HG03039 (cell line): ENCODE results near the gene LSM14B.
A peak's percentile ranks its signal among the peaks of the same experiment; 100 is the strongest.
"Not testable (repeated sequence)": the region's sequence is repeated elsewhere in the genome, so short reads cannot be mapped to it uniquely, and the experiment has no call there.

Experiments
- ATAC-seq: cut with Tn5 transposase; IDR thresholded peaks from one replicate; pipeline ENCODE4 v1.9.1; 2021; ENCODE audit warnings: mild to moderate bottlenecking, moderate library complexity; ENCODE audit not compliant: unreplicated experiment

LSM14B gene

DNA sequence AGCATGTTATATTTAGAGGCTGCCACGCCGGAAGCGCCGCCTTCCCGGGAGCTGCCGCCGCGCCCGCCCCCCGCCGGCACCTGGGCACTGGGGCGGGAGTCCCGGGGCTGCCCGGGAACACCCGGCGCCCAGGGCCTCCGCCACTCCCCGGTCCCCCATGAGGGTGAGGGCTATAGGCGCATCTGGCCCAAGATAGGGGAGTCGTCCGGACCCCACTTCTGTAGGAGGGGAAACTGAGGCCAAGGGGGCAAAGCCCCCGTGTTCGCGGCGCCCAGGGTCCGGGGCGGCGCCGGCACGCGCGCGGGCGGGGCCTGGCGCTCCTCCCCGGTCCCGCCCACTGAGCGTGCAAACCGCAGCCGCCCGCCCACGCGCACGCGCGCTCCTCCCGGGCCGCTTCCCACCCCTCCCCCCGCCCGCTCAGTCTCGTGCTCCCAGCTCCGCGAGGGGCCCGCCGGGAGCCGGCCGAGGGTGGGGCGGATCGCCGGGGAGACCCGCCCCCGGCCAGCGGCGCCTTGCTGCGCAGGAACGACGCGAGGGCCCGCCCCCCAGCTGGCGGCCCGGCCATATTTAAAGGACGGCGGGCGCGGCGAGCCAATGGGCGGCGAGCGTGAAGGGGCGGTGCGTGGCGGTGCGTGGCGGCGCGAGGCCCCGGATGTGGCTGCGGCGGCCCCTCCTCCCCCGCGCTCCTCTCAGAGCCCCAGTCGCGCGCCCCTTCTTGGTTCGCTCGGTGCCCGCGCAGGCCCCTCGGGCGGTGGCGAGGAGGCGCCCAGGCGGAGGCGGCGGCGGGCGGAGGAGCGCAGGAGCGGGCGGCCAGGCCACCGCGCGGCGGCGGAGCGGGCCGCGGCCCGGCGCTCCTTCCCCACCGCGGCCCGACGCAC, at the start of gene LSM14B:
TSS of gene LSM14B (plus strand) at position 700 of the 878 bp plus-strand sequence. CDS start 192 bp downstream, outside the sequence.
- peak; percentile 70 for ATAC-seq

DNA sequence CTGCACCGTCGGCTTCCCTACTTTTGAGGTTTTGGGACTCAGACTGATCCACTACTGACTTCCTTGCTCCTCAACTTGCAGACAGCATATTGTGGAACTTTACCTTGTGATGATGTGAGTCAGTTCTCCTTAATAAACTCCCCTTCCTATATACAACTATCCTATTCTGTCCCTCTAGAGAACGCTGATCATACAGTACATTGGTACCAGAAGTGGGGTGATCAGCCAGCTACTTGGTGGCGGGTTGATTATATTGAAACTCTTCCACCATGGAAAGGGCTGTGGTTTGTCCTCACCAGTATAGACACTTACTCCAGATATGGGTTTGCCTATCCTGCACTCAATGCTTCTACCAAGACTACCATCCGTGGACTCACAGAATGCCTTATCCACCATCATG, 49.0 kb upstream of the LSM14B start:
- ATAC-seq, result no peak

DNA sequence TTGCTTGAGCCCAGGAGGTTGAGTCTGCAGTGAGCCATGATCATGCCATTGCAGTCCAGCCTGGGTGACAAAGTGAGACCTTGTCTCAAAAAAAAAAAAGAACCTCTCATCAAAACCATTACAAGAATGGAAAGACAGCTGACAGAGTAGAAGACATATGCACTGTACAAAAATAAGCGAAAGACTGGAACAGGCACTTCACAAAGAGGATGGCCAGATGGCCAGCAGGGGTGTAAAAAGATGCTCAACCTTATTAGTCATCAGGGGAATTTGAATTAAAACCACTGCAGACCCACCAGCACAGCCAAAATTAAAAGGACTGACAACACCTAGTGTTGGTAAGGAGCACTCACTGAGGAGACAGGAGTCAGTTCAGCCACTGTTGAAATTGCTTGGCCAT, 43.1 kb upstream of the LSM14B start:
- no peak for ATAC-seq

DNA sequence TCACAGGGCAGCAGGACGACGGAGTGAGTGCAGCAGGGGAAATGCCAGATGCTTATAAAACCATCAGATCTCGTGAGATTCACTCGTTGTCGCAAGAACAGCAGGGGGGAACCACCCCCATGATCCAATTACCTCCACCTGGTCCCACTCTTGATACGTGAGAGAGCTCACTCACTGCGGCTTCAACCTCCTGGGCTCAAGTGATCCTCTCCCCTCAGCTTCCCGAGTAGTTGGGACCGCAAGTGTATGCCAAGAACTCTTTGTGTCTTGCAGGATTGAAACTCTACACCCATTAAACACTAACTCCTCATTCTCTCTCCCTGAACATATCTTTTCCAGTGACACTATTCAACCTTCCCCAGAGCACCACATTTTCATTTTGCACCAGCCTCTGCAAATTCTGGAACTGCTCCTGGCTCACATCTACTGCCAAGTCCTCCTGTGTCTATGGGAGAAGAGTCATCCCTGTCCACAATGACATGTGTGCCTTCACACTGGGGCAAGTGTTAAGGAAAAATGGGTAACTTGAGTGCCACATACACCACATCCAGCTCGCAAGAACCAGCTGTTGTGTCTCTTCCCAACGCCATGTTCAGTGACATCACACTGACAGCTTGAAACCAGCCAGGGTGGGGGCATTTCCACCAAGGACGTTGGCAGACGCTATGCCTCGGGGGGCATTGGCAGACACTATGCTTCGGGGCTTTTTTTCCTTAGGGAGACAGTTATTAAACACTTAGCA, 41.9 kb upstream of the LSM14B start:
- no peak for ATAC-seq

DNA sequence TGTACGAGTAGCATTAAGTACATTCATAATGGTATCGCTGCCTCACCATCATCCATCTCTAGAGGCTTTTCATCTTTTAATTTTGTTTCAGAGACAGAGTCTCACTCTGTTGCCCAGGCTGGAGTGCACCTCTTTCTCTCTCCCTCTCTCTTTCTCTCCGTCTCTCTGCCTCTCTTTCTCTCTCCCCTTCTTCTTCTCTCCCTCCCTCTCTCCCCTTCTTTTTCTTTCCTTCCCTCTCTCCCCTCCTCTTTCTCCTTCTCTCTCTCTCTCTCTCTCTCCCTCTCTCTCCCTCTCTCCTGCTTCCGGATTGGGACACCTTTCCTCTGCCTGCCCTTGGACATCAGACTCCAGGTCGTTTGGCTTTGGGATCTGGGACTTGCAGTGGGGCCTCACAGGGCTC, 39.0 kb upstream of the LSM14B start:
- no peak for ATAC-seq

DNA sequence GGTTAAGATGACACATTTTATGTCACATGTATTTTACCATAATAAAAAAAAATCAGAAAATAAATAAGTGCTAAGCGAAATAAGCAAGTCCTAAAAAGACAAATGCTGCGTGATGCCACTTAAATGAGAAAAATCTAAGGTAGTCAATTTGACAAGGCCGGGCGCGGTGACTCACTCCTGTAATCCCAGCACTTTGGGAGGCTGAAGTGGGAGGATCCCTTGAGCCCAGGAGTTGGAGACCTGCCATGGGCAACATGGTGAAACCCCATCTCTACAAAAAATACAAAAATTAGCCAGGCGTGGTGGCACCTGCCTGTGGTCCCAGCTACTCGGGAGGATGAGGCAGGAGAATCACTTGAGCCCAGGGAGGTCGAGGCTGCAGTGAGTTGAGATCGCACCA, 38.1 kb upstream of the LSM14B start:
- ATAC-seq, result not testable (repeated sequence)

DNA sequence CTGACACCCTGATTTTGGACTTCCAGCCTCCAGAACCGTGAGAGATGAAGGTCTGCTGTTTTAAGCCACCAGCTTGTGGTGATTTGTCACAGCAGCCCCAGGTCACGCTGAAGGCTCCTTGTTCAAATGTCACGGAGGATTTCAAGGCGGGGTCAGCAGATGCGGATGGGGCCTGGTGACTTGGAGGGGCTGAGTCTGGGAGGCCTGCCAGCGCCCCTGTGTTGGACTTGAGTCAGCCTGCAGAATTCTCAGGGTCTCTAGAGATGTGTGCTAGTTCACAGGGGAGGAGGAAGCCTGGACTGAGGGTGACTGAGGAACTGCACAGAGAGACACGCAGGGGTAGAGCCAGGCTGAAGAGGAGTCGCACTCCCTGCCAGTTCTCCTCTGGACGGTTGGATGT, 37.1 kb upstream of the LSM14B start:
- no peak for ATAC-seq

DNA sequence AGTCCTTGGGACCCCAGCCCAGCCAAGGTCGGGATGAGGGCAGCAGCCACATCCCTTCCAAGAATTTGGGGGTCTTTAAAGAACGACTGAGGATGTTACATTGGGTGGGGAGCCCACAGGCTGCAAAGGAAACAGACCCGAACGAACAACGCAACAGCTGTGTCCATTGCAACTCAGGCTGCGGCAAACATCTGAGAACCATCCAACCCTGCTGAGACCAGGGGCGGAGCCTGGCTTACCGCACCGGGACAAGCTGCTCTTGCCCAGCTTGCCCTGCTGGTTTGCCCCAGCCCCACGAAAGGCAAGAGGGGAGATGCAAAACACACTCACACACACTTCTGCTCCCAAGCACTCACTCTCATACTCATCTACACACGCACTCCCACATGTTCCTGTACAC, 35.0 kb upstream of the LSM14B start:
- ATAC-seq, result no peak

DNA sequence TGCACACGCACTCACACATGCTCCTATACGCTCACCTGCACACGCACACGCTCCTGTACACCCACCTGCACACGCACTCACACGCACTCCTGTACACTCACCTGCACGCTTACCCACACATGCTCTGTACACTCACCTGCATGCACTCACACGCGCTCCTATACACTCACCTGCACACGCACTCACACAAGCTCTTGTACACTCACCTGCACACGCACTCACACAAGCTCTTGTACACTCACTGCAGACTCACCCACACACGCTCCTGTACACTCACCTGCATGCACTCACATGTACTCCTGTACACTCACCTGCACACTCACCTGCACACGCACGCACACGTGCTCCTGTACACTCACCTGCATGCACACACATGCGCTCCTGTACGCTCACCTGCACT, 34.6 kb upstream of the LSM14B start:
- no peak for ATAC-seq

DNA sequence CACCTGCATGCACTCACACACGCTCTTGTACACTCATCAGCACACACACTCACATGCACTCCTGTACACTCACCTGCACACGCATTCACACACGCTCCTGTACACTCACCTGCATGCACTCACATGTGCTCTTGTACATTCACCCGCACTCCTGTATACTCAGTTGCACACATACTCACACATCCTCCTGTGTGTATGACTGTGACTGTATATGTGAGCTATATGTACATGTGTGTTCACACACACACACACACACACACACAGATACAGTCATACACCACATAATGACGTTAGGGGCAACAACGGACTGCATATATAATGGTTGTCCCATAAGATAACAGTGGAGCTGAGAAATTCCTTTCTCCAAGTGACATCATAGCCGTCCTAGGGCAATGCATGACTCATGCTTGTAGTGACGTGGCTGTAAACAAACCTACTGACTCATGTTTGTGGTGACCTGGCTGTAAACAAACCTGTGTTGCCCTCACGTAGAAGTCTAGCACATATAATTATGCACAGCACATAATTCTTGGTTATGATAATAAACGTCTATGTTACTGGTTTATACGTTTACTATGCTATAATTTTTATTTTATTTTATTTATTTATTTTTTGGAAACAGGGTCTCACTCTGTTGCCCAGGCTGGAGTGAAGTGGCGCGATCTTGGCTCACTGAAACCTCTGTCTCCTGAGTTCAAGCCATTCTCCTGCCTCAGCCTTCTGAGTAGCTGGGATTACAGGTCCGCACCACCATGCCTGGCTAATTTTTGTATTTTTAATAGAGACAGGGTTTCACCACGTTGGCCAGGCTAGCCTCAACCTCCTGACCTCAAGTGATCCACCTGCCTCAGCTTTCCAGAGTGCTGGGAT, 33.8 kb upstream of the LSM14B start:
- ATAC-seq, result no peak

DNA sequence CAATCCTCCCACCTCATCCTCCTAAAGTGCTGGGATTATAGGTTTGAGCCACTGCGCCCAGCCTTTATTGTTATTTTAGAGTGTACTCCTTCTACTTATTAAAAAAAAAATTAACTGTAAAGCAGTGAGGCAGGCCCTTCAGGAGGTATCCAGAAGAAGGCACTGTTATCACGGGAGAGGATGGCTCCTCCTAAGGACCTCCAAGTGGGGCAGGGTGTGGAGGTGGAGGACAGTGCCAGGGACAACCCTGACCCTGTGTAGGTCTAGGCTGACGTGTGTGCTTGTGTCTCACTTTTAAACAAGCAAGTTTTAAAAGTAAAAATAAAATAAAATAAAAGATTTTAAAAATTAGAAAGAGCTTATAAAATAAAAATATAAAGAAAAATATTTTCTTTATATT, 32.9 kb upstream of the LSM14B start:
- ATAC-seq, result no peak

DNA sequence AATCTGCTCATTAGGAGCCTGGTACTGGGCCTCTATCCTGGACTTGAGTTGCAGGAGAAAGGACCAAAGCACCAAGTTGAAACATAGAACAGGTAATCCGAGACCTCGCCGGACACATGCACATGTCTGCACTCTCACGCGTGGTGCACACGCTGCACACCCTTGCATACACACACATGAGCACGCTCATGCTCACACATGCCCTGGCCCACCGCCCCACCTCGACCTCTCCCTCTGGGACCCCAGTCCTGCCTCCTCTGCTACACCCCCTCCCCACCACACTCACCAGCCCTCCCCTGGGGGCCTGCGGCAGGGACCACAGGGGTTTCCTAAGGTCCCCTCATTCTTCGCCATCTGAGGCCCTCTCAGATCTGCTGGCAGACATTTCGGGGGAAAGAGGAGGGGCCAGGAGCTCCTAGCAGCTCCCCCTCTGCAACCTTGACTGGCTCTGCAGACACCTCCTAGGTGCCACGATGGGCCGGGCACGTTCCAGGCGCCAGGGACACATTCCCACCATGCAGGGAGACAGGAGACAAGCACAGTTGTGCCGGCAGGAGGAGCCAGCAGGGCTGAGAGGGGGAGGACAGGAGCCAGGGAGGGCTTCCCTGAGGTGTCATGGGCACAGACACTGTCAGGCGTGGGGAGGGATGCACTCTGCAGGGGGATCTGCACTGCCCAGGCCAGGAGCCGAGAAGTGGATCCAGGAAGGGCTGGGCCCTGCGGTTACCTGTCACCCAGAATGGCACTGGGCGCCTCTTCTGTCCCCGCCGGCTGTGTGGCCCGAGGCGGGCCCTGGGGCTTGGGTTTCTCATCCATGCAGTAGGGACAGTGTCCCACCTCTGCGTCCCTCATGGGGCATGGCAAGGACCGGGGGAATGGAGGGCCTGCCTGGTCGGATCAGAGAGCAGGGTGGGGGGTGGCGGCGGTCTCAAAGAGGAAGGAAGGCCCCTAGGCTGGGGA, 25.6 kb upstream of the LSM14B start:
- ATAC-seq, result no peak

DNA sequence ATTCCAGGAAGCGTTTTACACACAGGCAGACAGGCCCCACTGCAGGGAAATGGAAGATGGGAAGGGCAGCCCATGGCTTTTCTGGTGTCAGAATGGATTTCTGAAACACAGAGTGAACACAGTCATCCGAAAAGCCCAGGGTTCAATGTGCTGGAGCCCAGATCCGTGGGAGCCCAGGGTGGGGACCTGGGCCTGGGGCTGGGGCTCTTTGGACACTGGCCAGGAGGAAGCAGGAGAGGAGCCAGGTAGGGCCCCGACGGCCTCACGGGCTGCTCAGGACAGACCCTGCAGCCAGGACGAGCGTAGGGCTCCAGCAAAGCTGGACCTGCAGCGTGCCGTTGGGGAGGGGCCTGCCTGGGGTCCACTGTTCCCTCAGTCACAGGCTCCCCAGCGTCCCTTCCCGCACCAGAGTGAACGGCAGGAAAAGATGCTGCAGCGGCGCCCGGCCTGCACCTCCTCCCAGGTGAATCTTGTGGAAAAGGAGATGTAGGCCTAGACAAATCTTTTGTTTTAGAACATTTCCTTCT, 24.3 kb upstream of the LSM14B start:
- no peak for ATAC-seq

DNA sequence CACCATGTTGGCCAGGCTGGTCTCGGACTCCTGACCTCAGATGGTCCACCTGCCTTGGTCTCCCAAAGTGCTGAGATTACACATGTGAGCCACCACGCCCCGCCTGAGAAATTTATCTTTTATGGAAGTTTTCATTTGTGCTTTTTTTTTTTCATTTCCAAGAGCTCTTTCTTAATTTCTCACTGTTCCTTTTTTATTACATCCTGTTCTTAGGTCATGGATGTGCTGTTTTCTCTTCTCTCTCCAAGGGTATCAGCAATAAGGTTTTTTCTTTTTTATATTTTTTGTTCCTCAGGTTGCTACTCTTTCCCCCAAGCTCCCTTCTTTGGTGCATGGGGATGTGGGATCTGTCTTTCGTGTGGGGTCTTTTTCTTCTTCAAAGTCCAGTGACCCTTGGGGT, 21.2 kb upstream of the LSM14B start:
- no peak for ATAC-seq

DNA sequence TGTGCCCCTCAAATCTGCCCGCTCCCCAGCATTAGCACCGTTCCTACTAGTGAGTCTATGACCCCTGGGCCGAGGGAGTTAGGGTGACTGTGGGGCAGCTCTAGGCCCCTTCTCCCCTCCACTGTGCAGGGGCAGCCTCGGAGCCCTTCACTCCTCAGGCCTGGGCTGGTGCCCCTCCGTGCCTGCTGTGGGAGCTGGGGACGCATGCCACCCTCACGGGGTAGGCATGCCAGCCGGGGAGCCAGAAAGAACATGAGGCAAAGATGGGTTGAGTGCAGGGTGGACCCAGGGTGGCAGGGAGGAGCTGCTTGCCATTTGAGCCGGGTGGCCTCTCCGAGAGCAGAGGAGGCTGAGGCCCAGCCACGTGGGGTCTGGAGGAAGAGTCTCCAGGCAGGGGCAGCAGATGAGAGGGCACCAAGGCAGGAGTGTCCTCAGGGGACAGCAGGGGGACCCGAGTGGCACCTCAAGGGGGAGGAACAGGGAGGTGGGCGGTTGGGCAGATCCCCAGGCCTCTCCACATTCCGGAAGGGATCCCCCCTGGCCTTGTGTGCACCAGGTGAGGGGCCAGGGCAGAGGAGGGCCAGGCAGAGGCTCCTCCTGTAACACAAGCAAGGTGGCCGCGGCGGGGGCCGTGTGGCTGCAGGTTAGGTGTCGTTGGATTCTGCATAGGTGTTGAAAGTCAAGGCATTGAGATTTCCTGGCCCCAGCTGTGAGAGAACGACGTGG, 18.6 kb upstream of the LSM14B start:
- no peak for ATAC-seq

DNA sequence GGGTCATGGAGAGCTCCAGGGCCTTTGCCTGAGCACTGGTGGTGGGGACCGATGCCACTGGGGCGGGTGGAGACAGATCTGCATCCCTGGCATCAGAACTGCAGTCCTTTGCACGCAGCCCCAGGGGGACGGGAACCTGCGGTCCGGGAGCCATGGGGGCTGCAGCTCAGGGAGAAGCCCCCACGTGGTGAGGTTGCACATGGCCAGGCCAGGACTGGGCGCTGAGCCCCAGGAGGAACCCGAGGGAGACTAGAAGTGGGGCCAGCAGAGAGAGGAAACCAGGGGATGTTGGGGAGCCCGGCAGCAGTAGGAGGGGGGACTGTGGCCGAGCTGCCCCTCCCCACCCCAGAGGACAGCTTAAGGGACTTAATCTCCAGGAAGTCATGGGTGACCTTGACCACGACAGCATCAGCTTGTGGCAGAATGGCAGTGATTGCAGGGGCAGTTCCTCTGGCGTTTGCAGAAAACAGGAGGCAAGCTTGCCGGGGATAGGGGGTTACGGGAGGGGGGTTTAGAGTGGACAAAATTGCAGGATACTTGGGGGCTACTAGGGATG, 18.0 kb upstream of the LSM14B start:
- no peak for ATAC-seq

DNA sequence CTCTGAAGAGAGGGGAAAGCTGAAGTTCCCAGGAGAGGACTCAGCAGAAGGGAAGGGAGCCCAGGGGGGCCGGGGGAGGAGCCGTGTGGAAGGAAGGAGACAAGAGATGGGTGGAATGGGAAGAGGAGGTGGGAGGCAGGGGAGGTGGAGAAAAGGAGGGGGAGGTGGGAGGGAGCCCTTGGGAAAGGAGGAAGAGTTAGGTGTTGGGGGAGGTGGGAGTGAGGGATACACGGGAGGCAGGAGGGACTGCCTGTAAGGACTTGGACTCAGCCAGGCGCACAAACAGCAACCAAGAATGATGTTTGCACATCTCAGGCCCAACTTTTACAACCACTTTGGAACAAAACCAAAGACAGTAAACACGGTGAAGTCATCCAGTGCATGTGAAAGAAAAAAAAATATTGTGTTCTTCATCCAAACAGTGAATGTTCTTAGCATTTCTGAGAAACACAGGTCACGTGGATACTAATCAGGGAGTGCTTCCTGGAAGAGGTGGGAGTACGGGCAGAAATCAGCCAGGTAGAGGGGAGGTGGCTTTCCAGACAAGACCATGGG, 17.4 kb upstream of the LSM14B start:
- ATAC-seq, result no peak

DNA sequence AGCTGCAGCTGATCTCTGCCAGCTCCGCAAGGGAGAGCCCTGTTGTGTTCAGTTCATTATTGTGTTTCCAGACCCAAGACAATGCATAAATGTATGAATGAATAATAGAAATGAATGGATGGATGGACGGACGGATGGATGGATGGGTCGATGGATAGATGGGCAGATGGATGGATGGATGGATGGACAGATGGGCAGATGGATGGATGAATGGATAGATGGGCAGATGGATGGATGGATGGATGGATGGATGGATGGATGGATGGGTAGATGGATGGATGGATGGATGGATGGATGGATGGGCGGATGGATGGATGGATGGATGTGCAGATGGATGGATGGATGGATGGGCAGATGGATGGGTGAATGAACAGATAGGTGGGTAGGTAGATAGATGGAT, 16.7 kb upstream of the LSM14B start:
- ATAC-seq, result no peak

DNA sequence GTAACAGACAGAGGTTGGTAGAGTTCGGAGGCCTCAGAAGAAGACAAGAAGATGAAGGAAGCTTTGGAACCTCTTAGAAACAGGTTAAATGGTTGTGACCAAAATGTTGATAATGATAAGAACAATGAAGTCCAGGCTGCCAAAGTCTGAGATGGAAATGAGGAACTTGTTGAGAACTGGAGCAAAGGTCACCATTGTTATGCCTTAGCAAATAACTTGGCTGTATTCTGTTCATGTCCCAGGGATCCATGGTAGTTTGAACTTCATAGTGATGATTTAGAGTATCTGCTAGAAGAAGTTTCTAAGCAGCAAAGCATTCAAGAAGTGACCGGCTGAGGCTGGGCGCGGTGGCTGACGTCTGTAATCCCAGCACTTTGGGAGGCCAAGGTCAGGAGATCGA, 11.1 kb upstream of the LSM14B start:
- ATAC-seq, result no peak
